ENCODE results near the gene GPR162.
"Not testable (repeated sequence)": the region's sequence is repeated elsewhere in the genome, so short reads cannot be mapped to it uniquely, and the experiment has no call there.

GPR162 gene

GRCh38 chr12:6851153-6851920 lies 29.7 kb downstream of the GPR162 start, which contains the start of gene CDCA3:
Gene CDCA3 (minus strand): TSS chr12:6851286. CDS start chr12:6850952, 334 bp downstream.
- peak; percentile 76 for ATAC-seq
- H3K9me3 Mint-ChIP-seq: no peaks in the 10 kb centered on the region
- H3K27me3 Mint-ChIP-seq: no peaks in the 10 kb centered on the region
- peak within 1 kb of the TSS; percentile 92 to 97 for H3K4me3 Mint-ChIP-seq
- peak; percentile 91 to 96 for DNase-seq
- peaks cover 38% of the 10 kb centered on the region for H3K4me1 Mint-ChIP-seq
- H3K27ac Mint-ChIP-seq: peak within 1 kb of the TSS; percentile 99

DNA sequence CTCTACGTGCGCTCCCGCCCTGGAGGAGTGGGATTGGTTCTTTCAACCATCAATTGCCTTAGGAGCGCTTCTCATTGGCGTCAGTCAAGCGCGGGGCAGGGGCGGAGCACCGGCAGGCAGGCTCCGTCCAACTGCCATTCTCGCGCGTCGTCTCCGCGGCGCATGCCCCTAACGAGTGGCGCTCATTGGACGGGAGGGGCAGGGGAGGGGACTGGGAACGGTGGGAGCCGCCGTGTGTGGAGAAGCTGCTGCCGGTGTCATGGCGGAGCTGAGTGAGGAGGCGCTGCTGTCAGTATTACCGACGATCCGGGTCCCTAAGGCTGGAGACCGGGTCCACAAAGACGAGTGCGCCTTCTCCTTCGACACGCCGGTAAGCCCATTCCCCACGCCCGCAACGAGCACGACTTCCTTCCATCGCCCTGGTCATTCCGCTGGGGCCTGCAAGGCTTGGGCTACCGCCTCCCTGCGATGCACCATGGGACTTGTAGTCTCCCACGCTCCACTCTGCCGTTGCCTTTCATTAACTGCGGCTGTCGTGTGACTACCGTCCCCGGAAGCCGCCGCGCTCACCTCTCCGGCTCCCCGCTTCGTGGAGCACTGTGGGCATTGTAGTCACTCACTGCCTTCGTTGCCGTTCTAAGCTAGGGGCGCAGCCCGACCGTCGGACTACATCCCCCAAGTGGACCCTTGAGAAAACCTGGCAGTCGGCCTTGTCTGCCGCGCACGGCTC lies 30.5 kb downstream of the GPR162 start, which contains the start of gene USP5:
Gene USP5, plus strand, starts transcription at position 230 of the 730 bp plus-strand sequence. Its CDS starts 30 bp downstream, at position 260.
- no peaks in the 10 kb centered on the region for H3K9me3 Mint-ChIP-seq
- ATAC-seq (peak; percentile 86), DNase-seq (peak; percentile 97 to 99)
- H3K27me3 Mint-ChIP-seq: no peaks in the 10 kb centered on the region
- H3K4me1 Mint-ChIP-seq: peaks cover 38% of the 10 kb centered on the region
- peak within 1 kb of the TSS; percentile 92 to 97 for H3K4me3 Mint-ChIP-seq
- H3K27ac Mint-ChIP-seq: peak within 1 kb of the TSS; percentile 99

DNA sequence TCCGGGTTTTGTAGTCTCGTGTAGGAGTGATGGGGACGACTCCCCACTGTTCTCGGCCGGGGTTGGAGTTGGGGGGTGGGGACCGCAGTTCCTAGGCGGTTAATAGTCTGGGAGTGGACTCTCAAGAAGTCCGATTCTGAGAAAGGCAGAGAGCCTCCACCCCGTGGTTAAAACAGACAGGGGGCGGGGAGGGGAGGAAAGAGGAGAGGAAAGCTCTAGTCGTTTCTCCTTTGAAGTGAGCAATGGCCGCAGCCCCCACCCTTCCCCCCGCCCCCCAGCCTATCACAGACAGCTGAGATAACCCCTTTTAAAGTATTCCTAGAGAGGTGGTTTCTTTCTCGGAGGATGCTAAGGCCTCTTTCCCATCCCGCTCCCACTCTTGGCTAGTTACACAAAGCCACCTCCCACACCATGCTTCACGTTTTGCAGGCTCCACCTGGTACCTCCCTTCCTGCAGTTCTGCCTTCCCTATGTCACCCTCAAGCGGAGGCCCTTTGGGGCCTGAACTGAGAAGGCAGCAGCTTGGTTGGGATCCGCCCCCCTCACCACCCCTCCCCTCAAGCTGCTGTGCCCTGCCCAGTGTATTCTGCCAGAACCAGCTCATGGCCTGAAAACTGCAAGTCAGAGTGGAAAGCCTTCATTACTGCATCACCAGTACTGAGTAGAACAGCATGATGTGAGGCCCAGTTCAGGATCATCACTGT lies 31.2 kb downstream of the GPR162 start:
- DNase-seq (peak; percentile 40 to 68), ATAC-seq (peak; percentile 2)
- Mint-ChIP-seq H3K4me1 (peaks cover 38% of the 10 kb centered on the region), H3K9me3 (no peaks in the 10 kb centered on the region), H3K27ac (peak overlapping the region; percentile 96 to 99), H3K4me3 (peak overlapping the region; percentile 92 to 97), H3K27me3 (no peaks in the 10 kb centered on the region)

DNA sequence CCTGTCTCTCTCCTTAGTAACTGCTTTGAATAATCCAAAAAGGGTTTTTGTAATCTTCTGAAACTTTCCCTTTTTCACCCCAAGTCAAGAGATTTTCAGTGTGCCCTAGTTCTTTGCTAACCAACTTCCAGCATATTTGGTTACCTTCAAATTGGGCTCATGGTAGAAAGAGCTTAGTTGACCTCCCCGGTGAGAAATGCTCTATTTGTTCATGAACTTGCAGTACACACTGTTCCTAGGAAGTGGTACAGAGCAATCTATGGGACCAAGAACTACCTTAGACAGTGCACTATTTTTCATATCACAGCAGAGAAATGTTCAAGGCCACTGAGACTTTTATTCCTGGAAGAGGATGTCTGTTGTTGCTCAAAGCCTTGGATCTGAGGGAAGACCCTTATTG lies 32.0 kb downstream of the GPR162 start:
- peak overlapping the region in 1 of 2 donors; percentile 39 for H3K27ac Mint-ChIP-seq
- H3K9me3 Mint-ChIP-seq: no peaks in the 10 kb centered on the region
- peak overlapping the region; percentile 92 to 97 for H3K4me3 Mint-ChIP-seq
- DNase-seq (no peak), ATAC-seq (no peak)
- H3K4me1 Mint-ChIP-seq: peaks cover 38% of the 10 kb centered on the region
- H3K27me3 Mint-ChIP-seq: no peaks in the 10 kb centered on the region

DNA sequence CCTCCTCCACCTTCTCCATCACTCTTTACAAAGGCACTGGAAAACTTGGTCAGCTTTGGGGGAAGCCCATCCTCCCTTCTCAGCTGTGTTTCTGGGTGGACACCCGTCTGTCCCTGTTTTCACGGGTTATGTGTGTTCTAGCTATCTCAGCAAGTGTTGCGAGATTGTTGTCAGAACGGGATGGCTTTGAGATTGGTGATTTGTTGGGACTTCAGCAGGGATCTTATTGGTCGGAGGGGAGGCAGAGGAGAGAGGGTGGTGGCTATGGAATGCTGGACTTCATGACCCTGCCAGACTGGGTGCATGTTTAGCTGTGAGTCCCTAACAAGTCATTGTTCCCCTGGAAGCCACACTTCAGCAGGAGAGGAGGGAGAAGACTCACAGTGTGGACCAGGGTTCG lies 32.4 kb downstream of the GPR162 start:
- H3K4me1 Mint-ChIP-seq: peaks cover 36% of the 10 kb centered on the region

DNA sequence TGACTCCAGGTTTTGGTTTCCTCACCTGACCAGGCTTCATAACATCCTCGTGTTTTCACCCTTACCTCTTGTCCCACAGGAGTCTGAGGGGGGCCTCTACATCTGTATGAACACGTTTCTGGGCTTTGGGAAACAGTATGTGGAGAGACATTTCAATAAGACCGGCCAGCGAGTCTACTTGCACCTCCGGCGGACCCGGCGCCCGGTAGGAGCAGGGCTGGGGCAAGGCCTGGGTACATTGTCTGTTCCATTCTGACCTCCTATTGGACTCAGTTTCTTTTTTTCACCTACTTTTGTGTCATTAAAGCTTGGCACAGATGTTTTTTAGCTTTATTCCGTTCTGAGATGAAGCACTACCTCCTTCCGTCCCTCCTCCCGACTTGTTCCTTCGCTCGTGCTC lies 33.7 kb downstream of the GPR162 start:
- no peak for DNase-seq
- H3K27me3 Mint-ChIP-seq: no peaks in the 10 kb centered on the region
- H3K27ac Mint-ChIP-seq: no peak overlapping the region
- ATAC-seq: no peak
- H3K4me1 Mint-ChIP-seq: peaks cover 23% of the 10 kb centered on the region
- H3K4me3 Mint-ChIP-seq: no peak overlapping the region
- H3K9me3 Mint-ChIP-seq: no peaks in the 10 kb centered on the region

More for the DNA sequence above, 32.4 kb downstream of the GPR162 start:
- ATAC-seq: no peak
- peak overlapping the region in 1 of 2 donors; percentile 63 for H3K27ac Mint-ChIP-seq
- H3K27me3 Mint-ChIP-seq: no peaks in the 10 kb centered on the region
- H3K9me3 Mint-ChIP-seq: no peaks in the 10 kb centered on the region
- no peak for DNase-seq
- peak overlapping the region in 1 of 2 donors; percentile 97 for H3K4me3 Mint-ChIP-seq

DNA sequence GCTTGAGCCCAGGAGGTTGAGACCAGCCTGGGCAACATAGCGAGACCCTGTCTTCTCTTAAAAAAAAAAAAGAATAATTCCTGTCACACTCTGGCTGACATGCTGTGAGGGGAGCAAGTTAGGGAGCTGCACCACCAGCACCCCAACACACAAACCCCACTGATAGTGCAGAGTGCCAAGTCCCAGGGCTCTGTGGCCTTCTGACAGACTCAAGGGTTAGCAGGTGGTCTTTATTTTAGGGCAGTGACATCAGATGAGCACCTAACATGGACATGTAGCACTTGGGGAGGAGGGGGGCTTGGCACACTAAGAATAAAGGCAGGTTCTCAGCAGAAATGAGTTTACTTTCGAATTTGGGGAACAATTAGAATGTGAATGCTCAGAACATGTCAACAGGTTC lies 37.2 kb downstream of the GPR162 start:
- no peaks in the 10 kb centered on the region for H3K9me3 Mint-ChIP-seq
- peaks cover 8% of the 10 kb centered on the region for H3K4me1 Mint-ChIP-seq
- H3K4me3 Mint-ChIP-seq: no peak overlapping the region
- ATAC-seq (no peak), DNase-seq (no peak)
- H3K27ac Mint-ChIP-seq: no peak overlapping the region
- no peaks in the 10 kb centered on the region for H3K27me3 Mint-ChIP-seq

DNA sequence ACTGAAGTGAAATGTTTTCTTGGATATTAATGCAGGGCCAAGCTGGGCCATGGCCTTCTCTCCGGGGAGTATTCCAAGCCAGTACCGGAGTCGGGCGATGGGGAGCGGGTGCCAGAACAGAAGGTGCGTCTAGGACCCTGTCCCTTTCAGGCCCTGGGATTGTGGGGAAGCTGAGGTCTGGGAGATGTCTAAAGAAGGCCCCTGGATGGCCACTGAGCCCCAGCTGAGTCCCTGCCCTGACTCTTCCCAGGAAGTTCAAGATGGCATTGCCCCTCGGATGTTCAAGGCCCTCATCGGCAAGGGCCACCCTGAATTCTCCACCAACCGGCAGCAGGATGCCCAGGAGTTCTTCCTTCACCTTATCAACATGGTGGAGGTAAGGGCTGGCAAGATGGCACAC lies 38.5 kb downstream of the GPR162 start:
- no peaks in the 10 kb centered on the region for H3K27me3 Mint-ChIP-seq
- DNase-seq (no peak), ATAC-seq (no peak)
- H3K9me3 Mint-ChIP-seq: no peaks in the 10 kb centered on the region
- H3K27ac Mint-ChIP-seq: no peak overlapping the region
- H3K4me1 Mint-ChIP-seq: no peaks in the 10 kb centered on the region
- no peak overlapping the region for H3K4me3 Mint-ChIP-seq

- Mint-ChIP-seq H3K9me3 (no peaks in the 10 kb centered on the region), H3K27me3 (no peaks in the 10 kb centered on the region)
- ATAC-seq: no peak
Measured at GRCh38 chr12:6860942-6861341, 39.3 kb downstream of the GPR162 start.

GRCh38 chr12:6861391-6861790 lies 39.8 kb downstream of the GPR162 start:
- Mint-ChIP-seq H3K27me3 (no peaks in the 10 kb centered on the region), H3K4me3 (no peak overlapping the region)

More at GRCh38 chr12:6860942-6861341, 39.3 kb downstream of the GPR162 start:
- Mint-ChIP-seq H3K27ac (no peak overlapping the region), H3K4me3 (no peak overlapping the region), H3K4me1 (peaks cover 5% of the 10 kb centered on the region)
- DNase-seq: no peak

DNA sequence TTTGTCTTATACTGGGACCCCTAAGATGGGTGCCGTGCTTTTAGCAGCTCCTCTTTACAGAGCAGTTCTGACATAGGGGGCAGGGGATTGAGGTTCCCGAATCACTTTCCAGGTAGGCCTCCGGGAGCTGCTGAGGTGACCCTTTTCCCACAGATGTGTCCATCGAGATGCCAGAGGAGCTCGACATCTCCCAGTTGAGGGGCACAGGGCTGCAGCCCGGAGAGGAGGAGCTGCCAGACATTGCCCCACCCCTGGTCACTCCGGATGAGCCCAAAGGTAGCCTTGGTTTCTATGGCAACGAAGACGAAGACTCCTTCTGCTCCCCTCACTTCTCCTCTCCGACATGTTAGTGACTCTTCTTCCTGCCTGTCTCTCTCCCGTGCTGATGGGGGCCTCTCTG lies 41.4 kb downstream of the GPR162 start:
- Mint-ChIP-seq H3K27ac (no peak overlapping the region), H3K4me3 (no peak overlapping the region), H3K9me3 (no peaks in the 10 kb centered on the region), H3K4me1 (peaks cover 15% of the 10 kb centered on the region), H3K27me3 (no peaks in the 10 kb centered on the region)
- DNase-seq (no peak), ATAC-seq (no peak)

More at GRCh38 chr12:6861391-6861790, 39.8 kb downstream of the GPR162 start:
- H3K4me1 Mint-ChIP-seq: peaks cover 9% of the 10 kb centered on the region
- no peaks in the 10 kb centered on the region for H3K9me3 Mint-ChIP-seq
- ATAC-seq (no peak), DNase-seq (no peak)
- no peak overlapping the region for H3K27ac Mint-ChIP-seq

- Mint-ChIP-seq H3K27me3 (no peaks in the 10 kb centered on the region), H3K9me3 (no peaks in the 10 kb centered on the region), H3K27ac (no peak overlapping the region), H3K4me3 (no peak overlapping the region), H3K4me1 (peaks cover 21% of the 10 kb centered on the region)
- DNase-seq (no peak), ATAC-seq (no peak)
Measured at GRCh38 chr12:6863586-6864321, 42.1 kb downstream of the GPR162 start.

GRCh38 chr12:6865307-6865706 lies 43.7 kb downstream of the GPR162 start:
- not testable (repeated sequence) for ATAC-seq, H3K9me3 Mint-ChIP-seq, DNase-seq, H3K27ac Mint-ChIP-seq, H3K4me3 Mint-ChIP-seq, H3K27me3 Mint-ChIP-seq
- peaks cover 36% of the 10 kb centered on the region for H3K4me1 Mint-ChIP-seq

DNA sequence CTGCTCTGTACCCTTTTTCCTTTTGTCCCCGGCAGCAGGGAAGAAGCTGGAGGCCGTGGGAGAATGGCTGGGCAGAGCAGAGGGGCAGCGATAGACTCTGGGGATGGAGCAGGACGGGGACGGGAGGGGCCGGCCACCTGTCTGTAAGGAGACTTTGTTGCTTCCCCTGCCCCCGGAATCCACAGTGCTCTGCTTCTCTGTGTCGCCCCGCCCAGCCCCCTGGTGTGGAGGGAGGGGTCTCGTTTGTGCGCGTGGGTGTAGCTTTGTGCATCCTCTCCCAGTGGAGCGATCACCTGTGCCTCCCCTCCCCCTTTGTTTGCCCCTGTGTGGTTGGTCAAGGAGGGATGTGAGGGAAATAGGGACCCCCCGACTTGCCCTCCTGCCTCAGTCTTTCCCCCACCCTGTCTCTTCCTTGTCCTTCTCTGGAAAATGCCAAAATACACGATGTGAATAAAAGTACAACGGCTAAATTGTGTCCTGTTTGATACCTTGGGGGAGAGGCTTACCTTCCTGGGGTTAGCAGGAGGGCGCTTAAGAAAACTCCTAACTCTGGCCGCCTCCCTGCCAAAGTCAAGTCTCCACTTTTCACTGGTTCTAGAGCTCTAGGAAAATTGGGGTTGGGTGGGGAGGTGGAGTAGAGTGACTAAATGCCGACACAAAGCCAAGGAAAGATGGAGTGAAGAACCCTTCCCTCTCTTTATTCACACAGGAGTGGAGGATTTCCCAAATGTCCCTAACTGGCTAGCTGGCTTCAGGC lies 44.7 kb downstream of the GPR162 start:
- Mint-ChIP-seq H3K4me3 (peak overlapping the region; percentile 96), H3K4me1 (peaks cover 47% of the 10 kb centered on the region), H3K27ac (peak overlapping the region in 1 of 2 donors; percentile 2), H3K9me3 (no peaks in the 10 kb centered on the region), H3K27me3 (no peaks in the 10 kb centered on the region)
- ATAC-seq (no peak), DNase-seq (peak in 1 of 2 donors; percentile 18)

Measured in stimulated activated naive CD8-positive, alpha-beta T cell treated with anti-CD3 and anti-CD28 coated beads, Interleukin-15, amount 100 ng/mL, for 72 hours (primary cell).